ENCODE measurements around the gene ACOXL.

Gene ACOXL

DNA sequence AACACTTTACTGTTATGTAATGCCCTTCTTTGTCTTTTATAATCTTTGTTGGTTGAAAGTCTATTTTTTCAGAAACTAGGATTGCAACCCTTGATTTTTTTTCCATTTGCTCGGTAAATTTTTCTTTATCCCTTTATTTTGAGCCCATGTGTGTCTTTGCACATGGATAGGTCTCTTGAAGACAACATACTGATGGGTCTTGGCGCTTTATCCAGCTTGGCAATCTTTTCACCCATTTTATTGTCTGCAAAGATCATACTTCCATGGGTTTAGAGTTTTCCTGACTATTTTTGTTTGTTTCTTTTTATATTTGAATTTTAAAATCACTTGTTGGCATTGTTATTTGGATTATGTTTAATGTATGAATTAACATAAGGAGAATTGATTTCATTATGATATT lies 27.0 kb downstream of the ACOXL start:
- no peak for DNase-seq

DNA sequence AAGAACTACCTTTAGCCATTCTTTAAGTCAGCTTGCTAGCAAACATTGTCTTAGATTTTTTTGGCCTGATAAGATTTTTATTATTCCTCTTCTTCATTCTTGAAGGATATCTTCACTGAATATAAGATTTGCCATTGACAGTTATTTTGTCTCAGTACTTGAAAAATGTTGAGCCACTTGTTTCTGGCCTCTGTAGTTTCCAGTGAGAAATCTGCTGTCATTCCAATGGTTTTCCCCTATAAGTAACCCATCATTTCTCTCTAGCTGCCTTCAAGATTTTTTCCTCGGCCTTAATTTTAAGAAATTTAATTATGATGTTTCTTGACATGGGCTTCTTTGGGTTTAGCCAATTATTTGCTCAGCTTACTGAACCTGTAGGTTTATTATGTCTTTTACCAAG lies 32.6 kb downstream of the ACOXL start:
- DNase-seq: no peak

- no peak for DNase-seq
Observed at GRCh38 chr2:110766291-110766690, 33.9 kb downstream of the ACOXL start.

DNA sequence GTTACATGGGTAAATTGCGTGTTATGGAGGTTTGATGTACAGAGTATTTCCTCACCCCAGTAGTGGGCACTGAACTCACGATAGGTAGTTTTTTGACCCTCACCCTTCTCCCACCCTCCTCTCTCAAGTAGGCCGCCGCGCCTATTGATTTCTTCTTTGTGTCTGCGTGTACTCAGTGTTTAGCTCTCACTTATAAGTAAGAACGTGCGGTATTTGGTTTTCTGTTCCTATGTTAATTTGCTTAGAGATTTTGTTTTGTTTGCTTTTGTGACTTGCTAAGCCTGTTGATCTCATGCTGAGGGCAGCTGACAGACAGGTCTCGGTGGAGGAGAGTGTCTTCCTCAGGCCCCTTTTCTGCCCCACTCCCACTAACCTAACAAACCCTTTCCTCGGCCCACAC lies 36.2 kb downstream of the ACOXL start:
- DNase-seq: no peak

- DNase-seq: no peak
Observed at GRCh38 chr2:110770404-110770958, 38.1 kb downstream of the ACOXL start.

DNA sequence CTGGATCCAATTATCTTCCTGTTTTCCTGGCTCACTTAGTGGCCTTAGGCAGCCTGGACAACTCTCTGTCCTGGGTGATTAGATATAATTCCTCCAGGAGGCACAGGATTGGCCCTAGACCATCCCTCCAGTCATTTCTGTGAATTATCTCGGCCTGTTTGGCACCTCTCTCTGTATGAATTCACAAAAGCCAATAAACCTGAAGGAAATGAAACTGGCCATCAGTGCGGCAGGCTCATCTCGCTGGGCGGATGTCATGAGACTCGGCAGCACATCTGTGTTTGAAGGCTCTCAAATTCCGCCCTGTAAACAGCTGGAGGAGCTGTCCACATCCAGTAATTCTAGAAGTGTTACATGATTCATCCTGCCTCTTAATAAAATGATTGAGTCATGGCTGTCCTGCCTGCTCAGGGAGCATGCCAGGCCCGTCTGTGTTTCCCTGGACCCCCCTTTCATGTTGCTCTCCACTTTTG lies 38.6 kb downstream of the ACOXL start:
- no peak for DNase-seq

- no peak for DNase-seq
Observed at GRCh38 chr2:110771547-110772382, 39.4 kb downstream of the ACOXL start.

- no peak for DNase-seq
Observed at GRCh38 chr2:110772383-110772755, 40.0 kb downstream of the ACOXL start.

- DNase-seq: no peak
Observed at GRCh38 chr2:110773401-110773921, 41.1 kb downstream of the ACOXL start.

- DNase-seq: no peak
Observed at GRCh38 chr2:110774701-110775100, 42.3 kb downstream of the ACOXL start.

DNA sequence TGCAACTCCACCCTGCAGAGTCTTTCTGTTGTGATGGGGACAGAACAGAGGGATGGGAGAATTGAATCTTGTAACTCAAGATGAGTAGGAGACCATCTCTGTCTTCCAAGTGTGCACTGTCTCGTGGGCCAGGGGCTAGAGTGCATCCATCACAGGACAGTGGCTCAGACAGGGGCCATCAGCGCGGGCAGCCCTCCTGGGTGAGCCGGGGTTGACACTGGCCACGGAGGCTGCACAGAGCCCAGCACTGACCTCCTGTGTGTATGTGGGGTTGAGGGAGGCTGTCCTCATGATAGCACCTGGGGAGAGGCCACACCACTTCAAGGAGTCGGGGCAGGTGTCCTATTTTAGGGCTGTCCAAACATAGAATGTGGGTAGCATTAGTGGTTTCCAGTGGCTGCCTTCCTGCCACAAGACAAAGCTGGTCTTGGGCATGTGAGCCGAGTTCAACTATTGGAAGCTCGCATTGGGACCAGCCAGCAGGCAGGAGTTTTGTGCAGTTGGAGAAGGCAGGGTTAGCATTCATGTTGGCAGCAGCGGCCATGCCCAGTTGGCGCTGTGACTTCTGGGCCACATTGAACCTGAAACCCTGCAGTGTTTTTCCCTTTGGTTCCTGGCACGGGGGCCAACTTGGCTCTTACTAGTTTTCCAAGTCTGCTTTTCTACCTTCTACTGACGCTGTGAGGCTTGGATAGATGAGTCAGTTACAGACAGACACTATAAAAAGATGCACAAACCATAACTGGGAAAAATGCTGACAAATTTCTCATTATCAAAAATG lies 45.3 kb downstream of the ACOXL start:
- DNase-seq: no peak

DNA sequence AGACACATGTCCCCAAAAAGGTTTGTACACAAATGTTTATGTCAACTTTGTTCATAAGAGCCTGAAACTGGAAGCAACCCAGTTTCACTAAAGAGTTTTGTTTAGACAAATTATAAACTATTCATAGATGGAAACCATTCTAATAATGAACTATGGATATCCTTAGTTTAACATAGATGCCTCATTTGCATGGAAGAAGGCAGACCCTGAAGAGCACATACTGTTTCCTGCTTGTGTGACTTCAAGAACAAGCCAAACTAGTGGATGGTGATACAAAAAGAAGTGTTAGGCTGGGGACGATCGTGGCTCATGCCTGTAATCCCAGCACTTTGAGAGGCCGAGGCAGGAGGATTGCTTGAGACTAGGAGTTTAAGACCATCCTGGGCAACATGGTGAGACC lies 48.1 kb downstream of the ACOXL start:
- no peak for DNase-seq

GRCh38 chr2:110783196-110783873 lies 51.0 kb downstream of the ACOXL start:
- no peak for DNase-seq

- DNase-seq: no peak
Observed at GRCh38 chr2:110784047-110784631, 51.8 kb downstream of the ACOXL start.

DNA sequence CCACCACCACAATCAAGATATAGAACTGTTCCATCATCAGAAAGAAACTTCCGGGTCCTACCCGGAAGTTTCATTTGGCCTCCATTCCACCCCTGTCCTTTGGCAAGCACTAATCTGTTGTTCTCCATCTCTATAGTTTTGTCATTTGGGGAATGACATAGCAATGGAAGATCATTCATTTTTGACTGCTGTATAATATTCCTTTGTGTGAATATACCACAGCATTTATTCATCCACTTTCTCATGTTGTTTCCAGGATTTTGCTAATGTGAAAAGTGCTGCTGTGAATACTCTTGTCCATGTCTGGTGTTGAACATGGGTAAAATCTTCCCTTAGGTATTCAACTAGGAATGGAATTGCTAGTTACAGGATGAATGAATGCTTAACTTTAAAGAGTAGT lies 53.1 kb downstream of the ACOXL start:
- no peak for DNase-seq

- DNase-seq: no peak
Observed at GRCh38 chr2:110788976-110789375, 56.6 kb downstream of the ACOXL start.

DNA sequence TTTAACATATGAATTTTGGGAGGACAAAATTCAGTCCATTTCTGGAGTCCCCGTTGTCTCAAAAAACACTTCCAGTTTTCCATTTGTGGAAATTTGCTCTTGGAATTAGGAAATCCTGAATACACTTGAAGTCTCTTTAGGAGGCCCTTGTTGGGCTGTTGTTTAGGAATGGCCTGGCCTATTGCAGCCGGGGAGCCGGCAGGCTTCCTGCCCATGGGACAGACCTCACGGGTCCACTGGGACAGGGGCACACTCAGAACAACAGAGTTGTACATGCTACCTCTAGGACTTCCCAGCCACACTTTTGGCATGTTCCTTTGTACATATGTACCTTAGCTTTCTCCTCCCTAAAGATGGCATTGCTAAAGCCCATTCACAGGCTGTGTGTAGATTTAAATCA lies 57.3 kb downstream of the ACOXL start:
- no peak for DNase-seq

- no peak for DNase-seq
Observed at GRCh38 chr2:110790907-110791306, 58.5 kb downstream of the ACOXL start.

- no peak for DNase-seq
Observed at GRCh38 chr2:110791435-110791834, 59.1 kb downstream of the ACOXL start.

DNA sequence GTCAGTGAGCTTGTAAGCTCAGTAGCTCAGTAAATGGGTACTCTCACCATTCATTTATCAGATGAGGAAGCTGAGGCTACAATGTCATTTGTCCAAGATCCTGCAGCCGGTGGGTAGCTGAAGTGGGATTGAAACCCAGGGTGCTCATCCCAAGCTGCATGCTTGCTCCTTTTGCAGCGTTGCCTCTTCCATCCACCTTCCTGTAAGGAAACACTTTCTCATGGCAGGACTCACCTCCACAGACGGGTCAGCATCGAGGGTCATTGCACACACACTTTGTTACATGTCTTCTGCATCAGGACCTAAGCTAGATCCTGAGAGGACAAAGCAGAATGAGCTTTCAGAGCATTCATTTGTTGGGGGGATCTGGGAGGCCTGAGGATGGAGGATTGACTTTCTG lies 60.7 kb downstream of the ACOXL start:
- no peak for DNase-seq

GRCh38 chr2:110794390-110794789 lies 62.0 kb downstream of the ACOXL start:
- DNase-seq: no peak

GRCh38 chr2:110794951-110795350 lies 62.6 kb downstream of the ACOXL start:
- no peak for DNase-seq

All from CD4-positive, alpha-beta T cell treated with Interleukin-1 beta for 1 hour (primary cell).